Stimulated activated CD4-positive, alpha-beta T cell treated with anti-CD3 and anti-CD28 coated beads, Interleukin-12 subunit alpha, Interleukin-12 subunit beta, amount 100 ng/mL, for 24 hours (primary cell): Measurements from ENCODE around the gene MLYCD.

Experiments used
- DNase-seq, 2 experiments: peaks; one replicate each; pipeline ENCODE4 v3.0.0-alpha.2; 2020; ENCODE audit warnings: low read depth in 2 of 2

Gene MLYCD

DNA sequence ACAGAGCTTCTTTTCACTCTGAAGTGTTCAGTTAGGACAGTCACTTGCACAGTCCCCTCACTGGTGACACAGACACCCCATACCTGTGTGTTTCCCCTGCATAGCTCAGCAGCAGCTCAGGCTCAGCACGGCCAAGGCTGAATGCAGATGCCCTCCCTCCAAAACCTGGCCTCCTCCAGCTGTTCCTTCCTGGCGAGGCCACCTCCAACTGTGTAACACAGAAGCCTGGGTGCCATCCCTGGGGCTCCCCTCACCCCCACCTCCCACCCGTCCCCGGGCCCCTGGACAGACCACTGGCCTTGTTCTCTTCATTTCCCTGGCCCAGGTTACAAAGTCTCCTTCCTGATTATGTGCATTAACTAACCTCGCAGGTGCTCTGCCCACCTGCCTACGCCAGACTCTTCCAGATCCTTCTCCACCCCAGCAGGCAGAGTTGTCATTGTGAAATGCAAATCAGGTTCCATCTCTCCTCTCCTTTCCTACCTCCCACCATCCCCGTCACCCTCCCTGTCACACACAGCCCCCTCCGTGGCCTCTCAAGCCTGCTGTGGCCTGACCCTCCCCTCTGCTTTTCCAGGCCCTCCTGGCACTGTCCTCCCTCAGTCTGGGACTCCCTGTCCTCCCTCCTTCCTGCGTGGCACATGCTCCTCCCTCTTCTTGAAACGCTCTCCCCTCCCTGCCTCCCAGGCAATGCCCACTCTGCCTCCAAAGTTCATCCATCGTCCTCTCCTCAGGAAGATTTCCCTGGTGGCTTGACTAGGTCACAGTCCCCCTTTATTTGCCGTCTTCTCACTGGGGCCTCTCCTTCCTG lies 26.4 kb downstream of the MLYCD start:
- DNase-seq, result no peak

DNA sequence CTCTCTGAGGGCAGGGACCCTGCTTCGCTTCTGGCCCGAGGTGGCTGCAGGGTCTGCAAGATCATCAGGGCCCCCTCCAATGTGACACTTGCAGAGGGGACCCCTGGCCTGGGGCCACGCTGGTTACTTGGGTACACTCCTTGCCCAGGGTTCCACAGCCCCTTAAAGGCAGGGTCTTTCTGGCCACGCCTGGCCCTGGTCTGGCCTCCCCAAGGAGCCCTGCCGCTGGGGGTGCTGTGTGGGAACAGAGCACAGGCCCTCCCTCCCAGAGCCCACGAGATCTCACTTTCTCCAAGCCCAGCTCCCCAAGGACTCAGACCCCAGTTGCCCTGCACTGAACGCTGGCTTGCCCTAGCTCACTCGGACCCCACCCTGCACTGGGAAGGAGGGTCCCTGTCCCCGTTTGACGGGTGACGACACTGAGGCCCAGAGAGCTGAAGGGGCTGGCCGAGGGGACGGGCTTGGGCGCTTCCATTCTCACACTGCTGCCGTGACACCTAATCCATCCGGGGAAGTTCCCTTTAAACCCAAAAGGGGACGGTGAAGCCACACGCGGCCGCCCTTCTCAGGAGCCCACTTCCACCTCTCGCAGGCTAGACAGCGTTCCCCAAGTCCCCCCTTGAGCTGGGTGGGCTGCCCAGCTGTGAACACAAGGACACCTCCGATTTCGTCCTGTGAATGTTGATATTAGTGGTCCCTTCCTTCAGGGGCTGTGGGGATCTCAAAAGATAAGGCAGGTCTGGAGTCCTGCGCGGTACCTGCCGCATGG lies 27.2 kb downstream of the MLYCD start:
- no peak for DNase-seq

DNA sequence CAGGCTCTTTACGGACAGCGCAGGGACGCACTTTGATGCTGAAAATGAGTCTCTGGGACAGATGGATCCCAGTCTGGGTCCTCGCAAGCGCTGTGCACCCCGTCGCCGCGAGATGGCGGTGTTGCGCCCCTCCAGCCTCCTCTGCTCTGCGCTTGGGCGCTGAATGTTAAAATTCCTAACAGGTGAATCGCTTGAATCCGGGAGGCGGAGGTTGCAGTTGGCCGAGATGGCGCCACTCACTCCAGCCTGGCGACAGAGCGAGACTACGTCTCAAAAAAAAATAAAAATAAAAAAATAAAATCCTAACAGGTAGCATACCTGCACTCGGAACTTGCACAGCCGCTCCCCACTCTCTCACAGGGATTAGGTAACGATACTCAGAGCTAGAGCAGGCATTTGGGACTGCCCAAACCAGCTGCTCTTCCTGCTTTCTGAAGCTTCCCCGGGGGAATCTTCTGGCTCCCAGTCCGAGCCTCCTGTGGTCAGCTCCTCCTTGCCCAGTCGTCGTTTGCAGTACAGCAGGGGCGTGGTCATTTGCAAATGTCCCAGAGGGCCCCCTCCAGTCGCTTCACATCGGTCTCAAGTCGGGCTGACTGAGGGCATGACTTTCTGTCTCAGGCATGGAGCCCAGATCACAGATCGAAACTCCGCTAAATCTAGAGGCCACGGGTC lies 27.9 kb downstream of the MLYCD start:
- peak; percentile 35 to 63 for DNase-seq

DNA sequence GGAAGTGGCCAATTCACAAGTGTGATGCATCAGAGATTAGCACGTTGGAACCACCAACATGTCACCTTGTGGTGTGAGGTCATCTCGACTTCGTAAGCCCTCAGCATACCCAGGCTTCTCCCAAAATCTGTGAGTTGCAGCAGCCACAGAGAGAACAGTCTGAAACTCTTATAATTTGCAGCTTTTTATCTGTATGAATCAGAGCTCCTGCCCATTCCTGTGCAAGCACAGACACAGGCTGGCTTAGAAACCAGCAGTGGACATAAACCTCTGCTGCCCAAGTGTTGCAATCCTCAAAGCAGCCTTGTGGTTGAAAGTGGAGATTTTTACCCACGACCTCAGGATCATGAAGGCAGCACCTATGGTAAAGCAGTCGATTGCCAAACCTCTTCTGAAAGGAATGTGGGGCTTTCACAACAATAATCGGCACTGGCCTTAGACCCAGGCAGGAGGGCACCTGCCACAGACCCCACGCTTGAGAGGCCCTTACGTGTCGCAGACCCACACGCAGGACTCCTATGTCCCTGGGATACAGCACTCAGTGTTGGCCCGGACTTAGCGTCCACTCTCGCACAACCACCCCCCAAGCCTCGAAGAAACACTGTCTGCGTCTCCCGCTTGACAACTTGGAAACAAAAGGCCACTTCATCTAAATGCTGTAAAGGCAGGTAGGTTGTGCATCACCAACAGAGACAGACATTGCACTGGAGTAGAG lies 29.6 kb downstream of the MLYCD start:
- DNase-seq, result no peak

DNA sequence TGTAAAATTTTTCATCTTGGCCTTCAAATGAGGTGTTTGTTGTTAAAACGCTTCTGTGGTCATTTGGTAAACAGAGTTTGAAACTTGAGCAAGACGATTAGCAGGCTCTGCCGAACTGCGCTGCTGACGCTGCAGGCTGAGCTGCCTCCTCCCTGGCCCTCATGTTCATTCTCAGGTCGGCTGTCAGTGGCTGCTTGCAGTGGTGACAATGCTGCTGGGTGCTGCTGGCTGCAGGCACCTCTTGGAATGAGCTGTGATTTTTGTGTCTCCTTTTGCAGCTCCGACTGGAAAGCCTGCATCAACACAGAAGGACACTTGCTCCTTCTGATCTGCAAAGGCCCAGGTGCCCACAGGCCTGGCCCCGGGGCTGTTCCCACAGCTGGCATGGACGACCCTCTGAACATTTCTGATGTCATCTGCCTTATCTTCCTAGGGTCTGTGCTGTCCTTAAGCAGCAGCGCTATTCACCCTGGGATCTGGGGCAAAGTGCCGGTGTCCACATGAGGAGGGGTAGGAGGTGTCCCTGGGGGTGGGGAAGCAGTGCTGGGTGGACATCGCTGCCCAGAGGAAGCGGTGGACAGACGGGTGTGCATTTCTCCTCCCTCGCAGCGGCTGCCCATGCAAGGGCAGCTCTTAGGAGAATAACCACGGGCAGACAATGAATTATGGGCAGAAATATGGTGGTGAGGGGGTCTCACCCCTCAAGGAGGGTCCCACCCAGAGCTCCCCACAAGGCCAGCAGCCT lies 31.1 kb downstream of the MLYCD start:
- no peak for DNase-seq

DNA sequence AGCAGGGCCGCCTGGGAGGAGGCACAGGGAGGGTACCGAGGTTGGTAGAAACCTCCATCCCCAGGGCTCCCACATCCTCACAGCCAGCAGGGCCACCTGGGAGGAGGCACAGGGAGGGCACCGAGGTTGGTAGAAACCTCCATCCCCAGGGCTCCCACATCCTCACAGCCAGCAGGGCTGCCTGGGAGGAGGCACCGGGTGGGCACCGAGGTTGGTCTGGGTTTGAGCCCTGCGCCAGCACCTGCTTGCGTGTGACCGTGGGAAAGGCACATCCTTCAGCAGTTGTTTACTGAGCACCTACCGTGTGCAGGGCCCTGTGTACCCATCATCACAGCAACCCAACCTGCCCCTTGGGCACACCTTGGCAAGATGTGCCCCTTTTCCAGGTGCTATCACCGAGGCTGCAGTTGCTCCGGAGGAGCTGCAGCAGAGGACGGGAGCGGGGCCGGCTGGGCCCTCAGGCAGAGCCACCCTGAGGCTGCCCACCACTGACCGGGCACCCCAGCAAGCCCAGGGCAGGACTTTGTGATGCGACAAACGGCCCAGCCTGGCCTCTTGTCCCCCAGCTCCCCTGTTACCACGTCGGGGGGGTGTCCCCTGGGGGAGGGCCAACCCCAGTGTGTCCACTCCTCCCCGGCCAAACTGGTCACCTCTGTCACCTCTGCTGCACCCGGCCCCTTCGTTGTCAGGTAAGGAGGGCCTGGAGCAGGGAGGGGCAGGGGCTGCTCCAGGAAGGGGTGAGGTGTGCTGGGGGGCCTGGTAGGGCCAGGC lies 32.0 kb downstream of the MLYCD start:
- DNase-seq, result no peak

DNA sequence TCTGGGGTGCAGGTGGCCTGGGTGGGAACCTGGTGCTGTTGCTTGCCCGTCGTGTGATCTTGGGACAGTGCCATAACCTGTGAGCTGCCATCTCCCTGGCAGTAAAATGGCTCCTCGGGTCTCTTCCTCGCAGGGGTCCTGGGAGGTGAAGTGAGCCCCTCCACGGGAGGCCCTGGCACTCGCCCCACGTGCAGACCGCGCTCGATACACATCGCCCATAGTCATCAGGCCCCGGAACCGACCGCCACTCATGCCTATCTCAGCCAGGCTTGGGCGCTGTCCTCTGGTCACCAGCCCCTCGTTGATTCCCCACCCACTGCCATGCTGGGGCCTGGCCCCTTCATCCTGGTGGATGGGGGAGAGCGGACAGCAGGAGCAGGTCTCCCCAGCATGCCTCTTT lies 32.6 kb downstream of the MLYCD start:
- no peak for DNase-seq

DNA sequence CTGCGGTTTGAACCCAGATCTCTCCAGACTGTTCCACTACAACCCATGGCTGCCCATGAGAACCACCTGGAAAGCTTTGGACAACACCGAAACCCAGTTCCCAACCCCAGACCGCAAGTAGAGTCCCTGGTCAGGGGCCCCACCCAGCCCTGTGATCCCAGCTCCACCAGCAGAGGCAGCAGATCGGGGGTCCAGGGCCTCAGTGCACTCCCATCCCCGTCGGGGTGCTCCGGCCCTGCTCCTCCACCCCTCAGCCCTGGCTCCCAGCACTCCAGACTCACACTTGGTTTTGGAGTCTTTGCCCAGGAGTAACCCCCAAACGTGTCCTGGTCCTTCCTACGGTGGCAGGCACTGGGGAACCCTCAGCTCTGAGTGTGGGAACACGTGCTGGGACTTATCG lies 33.4 kb downstream of the MLYCD start:
- no peak for DNase-seq

DNA sequence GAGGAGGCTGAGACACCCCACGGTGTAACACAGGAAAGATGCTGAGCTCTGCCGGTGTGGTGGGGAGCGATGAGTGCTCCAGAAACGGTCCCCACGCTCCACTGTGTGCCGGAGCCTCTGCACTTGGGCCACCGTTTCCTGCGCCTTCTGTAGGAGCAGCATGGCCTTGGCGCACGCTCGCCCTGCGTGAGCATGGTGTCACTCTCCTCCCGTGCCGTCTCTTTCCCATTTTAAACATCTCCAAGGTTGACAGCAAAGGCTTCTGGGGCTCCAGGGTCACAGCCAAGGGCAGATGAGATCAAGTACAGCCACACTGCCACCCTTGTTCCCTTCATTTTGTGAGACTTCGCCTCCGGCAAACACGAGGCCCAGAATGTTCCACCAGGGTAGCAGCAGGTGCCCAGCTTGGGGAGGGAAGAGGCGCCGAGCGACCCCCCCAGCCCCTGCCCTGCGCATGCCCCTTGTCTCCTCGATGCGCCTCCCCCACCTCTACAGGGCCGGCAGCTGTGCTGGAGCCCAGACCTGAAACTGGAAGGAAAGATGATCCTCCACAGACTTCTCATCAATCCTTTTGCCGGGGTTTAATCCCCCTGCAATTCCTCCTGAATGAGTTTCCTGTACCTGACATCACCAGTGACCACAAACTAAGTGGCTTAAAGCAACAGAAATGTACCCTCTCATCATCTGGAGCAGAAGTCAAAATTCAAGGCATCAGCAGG lies 34.2 kb downstream of the MLYCD start:
- DNase-seq, result no peak

DNA sequence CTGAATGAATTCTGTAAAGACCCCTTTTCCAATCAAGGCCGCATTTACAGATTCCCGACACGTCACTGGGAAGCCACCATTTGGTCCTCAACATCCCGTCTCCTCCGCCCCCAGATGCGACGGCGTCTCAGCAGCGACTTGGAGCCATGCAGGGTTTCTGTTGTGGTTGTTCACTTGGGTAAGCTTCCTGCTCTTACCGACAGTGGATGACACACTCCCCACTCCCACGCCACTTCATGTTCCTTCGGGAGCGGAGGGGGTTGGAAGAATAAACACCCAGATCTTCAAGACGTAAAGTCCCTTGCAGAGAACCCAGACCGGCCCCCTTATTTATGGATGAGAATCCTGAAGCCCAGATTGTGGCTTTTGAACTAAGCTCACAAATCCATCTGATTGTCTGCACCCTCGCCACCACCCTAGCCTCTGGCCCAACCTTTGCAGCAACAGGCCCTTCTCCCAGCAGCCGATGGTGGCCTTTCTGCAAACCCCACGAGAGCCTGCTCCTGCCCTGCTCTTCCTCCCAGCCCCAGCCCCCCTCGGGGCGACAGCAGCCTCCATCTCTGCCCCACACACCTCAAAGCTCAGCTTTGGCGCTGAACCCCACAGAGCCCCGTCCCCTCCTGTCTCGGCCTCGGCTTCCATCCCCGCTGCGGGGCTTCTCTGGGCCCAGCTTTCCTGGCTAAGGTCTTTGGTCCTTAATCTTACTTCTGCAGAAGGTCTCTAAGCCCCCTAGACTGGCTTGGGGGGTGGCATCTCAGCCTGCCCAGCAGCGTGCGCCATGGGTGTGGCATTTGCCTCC lies 35.2 kb downstream of the MLYCD start:
- DNase-seq, result no peak

DNA sequence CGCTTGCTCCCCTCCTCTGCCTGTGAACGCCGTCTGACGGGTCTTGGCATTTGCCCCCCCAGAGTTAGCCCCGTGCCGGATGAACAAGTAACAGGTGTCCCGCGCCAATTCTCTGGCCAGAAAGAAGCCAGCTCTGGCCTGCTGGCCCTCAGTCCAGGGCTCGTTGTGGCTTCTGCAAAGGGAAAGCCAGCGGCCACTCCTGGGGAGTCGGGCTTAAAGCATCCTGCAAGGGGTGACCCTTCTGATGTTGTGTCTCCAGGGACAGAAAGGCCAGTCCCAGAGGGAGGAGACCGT lies 35.7 kb downstream of the MLYCD start:
- no peak for DNase-seq

DNA sequence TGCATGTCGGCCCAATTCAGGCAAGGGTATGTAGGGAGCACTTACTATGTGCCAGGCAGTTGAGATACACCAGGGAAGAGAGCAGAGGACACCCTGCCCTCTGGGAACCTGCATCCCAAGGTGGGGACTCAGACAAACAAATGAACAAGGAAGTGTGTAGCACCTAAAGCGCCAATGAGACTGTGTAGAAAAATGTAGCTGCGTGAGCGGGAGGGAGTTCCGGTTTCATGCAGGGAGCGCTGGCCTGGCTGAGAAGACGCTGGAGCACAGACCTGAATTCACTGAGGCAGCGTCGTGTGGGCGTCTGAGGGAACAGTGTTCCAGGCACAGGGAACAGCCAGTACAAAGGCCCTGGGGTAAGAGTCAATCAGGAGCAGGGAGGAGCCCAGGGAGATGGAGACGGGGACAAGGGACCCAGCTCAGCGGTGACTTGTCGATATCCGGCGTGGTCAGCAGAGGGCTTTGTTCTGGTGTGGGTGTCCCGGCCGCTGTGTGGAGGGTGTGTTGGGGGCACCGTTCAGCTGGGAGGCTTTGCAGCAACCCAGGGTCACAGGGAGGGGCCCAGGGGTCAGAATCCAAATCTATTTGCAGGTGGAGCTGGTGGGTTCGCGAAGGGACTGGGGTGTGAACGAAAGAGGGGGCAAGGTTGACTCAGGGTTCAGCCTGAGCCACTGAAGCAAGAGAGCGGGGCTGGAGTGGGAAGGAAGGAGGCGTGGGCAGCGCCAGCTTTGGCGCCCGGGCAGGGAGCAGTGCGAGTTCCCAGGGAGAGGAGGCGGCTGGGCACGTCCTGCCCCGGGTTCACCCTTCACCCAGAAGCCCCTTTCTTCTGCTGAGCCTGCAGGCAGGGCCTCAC lies 36.3 kb downstream of the MLYCD start:
- DNase-seq, result no peak

DNA sequence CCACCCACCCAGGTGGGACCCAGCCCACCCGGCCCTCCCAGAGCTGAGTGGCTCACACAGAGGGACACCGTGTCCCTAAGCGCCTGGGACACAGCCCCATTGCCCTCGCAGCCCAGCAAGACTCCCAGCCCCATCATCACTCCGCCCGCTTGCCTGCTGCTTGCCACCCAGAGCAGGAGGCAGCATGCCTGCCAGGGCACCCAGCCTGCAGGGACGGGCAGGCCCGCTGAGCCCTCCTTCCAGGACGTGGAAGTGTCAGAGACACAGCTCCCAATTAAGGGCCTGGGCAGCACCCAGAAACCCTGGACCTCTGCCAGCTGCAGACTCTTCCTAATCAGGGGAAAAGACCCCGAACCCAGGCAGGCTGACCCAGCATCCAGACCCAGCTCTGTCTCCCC lies 36.9 kb downstream of the MLYCD start:
- DNase-seq, result no peak

DNA sequence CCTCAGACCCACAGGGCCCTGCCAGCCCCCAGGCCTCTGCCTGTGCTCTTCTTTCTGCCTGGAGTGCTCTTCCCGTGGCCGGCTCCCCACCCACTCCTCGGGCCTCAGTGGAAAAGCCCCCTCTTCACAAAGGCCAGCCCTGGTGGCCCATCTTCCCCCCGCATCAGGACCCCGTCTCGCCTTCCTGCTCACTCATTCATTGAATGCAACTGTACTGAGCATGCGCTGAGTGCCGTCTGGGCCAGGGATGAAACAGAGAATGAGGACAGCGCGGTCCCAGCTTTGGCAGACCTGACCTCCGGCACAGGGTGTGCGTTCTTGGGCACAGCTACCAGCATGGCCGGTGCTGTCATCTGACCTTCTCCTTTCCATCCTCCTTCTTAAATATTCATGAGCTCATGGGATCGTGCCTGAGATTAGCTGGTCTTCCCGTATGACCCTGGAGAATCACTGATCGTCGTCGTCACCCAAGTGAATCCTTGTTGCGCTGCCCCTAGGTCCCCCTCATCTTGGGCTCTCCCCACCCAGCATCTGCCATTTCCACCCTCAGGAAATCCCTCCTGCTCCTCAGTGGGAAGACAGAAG lies 37.8 kb downstream of the MLYCD start:
- no peak for DNase-seq

DNA sequence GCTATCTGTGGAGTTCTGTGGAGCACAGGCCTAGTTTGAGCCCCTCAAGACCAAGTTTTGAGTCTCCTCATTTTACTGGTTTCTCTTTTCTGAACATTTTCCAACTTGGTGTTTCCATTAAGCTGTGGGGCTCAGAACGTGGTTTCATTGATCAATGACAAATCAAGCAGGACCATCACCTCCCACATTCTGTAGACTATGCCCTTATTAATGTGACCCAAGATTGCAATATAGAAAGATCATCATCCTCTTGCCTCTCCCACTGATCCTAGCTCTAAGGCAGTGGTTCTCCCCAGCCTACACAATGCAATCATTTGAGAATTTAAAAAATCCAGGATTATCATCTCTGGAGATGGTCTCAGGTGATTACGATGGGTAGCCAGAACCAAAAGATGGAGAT lies 38.4 kb downstream of the MLYCD start:
- no peak for DNase-seq

DNA sequence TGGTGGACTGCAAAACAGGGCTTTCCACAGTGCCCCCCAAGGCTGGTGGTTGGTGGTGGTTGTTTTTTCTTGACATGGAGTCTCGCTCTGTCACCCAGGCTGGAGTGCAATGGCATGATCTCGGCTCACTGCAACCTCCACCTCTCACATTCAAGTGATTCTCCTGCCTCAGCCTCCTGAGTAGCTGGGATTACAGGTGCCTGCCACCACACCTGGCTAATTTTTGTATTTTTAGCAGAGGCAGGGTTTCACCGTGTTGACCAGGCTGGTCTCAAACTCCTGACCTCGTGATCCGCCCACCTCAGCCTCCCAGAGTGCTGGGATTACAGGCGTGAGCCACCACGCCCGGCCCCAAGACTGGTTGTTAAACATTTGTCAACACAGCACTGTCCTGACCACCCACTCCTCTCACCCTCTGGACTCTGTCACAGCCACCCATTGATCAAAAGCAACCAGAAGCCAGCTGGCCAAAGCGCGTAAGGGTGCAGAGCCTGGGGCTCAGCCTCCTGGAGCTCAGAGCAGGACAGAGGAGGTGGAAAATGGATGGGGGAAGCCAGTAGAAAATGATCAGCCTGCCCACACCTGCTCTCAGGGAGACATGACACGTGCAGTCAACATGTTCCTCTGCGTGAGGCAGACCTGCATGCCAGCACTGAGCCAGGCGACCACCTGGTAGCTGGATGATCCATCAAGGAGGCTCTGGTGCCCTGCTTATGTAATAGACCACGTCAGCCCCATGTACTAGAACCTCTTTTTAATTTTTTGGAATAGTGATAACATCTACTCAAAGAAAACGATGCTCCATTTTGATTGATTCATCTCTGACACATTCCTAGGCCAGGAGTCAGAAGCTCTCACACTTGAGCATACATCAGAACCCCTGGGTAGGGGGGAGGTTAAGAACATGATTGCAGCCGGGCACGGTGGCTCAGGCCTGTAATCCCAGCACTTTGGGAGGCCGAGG lies 39.3 kb downstream of the MLYCD start:
- DNase-seq, result no peak
